RCC 7860 (cell line): ENCODE results near the gene ERP27.
A peak's percentile ranks its signal among the peaks of the same experiment; 100 is the strongest.

Experiments
- DNase-seq: peaks from one replicate; pipeline ENCODE4 v3.0.0-alpha.2; 2015; ENCODE audit warnings: low spot score
- FAIRE-seq: peaks from 2 replicates; lab custom pipeline; 2012; peaks lifted over from hg19 to GRCh38; lab: Jason Lieb, UNC

Gene ERP27

DNA sequence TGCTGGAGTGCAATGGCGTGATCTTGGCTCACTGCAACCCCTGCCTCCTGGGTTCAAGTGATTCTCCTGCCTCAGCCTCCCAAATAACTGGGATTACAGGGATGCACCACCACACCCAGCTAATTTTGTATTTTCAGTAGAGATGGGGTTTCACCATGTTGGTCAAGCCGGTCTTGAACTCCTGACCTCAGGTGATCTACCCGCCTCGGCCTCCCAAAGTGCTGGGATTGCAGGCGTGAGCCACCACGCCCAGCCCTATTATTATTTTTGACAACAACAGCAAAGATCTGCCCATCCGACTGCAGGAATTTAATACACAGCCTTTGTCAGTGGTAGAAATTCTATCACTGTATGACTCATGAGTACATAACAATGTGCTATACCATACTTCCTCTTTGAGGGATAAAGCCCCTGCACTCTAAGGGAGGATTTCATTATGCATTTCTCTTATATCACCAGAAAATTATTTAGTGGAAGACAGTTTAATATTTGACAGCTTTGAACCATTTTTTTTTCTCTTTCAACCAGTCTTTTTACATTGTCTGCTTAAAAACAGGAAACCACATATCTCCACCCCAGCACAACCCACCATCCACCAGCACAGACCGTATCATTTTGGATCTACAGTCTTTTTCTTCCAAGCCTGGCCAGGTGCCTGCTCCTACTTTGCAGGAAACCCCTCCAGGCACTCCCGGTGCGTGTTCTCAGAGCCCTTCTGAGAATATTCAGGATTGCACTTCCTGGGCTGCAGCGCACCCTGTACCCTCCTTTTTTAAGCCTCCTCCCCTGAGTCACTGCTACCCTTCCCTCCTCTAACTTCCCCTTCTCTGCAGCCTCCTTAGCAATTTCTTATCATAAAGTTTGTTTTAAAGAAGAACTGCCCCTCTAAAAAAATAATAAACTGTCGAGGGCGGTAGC lies 22.5 kb upstream of the ERP27 start:
- DNase-seq (peak; percentile 44), FAIRE-seq (no peak)

DNA sequence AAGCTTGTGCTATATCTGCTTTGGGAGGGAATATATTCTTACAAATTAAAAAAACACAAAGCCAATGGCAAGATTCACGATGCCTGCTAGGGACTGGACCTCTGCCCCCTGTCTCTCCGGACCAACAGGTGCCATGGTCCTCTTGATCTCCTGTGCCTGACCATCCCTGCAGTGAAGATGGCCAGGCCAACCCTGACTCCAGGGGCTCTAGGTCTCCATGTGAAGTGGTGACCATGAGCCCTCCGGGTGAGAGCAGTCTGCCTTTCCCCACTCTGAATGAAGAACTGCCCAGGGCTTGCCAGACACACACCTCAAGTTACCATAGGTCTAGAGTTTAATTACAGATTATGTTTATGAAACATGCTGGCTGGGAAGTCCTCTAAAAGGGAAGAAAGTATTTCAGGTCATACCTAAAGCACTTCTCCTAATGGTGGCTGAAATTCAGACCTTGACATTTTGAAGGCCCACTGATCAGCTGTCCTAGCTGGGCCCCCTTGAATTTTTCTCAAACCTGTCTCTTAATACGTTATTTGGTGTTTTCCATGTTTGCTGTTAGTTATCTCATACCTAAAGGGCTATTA lies 21.7 kb upstream of the ERP27 start:
- no peak for FAIRE-seq
- DNase-seq, result no peak

DNA sequence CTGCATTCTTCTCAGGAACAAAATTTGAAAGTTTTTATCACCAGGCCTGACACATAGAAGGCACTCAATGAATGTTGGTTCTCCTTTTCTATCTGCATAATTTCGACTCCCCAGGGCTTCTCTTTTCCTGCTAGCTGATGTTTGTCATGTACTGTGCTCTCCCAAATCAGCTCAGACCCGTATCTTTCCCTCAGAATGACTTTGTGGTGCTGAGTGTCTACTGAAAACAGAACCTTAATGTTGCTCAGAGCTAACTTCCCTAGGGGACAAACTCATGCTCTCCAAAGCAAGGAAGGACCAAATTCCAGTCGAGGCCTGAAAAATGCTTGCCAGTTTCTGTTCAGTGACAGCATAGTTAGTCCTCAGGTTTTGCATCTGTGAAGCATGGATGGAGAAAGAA lies 21.1 kb upstream of the ERP27 start:
- FAIRE-seq (no peak), DNase-seq (no peak)

DNA sequence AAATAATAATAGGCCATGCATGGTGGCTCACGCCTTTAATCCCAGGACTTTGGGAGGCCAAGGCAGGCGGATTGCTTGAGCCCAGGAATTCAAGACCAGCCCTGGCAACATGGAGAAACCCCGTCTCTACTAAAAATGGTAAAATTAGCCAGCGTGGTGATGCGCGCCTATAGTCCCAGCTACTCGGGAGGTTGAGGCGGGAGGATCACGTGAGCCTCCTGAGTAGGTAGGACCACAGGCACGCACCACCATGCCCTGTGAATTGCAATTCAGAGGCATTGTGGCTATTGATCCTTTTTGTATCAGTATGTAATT lies 20.7 kb upstream of the ERP27 start:
- FAIRE-seq (no peak), DNase-seq (no peak)

DNA sequence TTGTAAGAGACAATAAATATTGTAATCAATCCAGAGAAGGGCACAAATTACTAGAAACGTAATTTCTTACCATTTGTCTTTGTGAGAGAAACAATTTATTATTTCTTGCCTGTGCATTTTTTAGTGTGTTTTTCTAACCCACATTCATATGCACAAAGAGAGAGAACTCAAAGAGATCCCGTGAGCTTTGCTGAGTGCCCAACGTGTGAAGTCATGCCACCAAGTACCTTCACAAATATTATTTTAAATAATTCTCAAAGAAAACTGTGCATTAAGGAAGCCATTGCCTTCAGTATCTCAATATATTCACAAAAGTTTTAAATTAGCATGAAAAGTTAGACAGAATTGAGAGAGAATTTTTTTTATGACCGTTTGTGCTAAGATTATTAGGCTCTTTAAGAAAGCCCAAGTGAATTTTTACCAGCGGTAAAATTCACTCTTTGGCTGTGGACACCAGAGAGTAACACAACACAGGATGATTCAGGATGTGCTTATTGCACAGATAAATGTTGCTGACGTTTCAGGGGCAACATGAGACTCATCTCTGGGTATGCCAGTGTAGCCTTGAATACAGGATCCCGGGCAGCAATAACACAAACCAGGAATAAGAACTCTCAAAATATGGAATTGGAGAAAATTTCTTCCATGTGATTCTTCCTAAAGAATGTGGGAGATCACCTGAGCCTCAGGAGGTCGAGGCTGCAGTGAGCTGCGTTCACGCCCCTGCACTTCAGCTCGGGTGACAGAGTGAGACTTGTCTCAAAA lies 20.2 kb upstream of the ERP27 start:
- DNase-seq (no peak), FAIRE-seq (no peak)

DNA sequence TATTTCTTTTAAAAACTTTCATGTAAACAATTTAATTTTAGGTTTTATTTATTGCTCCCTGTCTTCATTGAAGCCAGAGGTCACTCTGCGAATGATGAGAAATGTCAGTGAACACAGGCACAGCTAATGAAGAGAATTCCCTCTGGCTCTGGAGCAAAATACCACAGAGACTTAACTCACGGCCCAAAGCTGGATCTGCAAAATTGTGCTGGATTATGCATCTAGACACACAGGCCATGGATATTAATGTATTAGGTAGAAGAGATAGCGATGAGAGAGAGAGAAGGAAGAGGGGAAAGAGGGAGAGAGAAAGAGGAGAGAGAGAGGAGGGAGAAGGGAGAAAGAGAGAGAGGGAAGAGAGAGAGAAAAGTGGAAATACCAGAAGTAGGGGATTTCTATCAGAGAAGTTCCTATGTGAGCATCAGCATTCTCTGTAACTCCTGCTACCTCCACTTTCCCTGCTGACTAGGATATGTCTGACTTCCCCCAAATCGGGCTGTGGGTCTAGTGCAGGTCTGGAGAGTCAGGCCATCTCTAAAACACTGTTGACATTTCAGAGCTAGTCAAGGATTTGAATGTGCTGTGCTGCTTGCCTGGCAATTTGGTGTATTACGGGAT lies 19.3 kb upstream of the ERP27 start:
- FAIRE-seq (no peak), DNase-seq (no peak)

DNA sequence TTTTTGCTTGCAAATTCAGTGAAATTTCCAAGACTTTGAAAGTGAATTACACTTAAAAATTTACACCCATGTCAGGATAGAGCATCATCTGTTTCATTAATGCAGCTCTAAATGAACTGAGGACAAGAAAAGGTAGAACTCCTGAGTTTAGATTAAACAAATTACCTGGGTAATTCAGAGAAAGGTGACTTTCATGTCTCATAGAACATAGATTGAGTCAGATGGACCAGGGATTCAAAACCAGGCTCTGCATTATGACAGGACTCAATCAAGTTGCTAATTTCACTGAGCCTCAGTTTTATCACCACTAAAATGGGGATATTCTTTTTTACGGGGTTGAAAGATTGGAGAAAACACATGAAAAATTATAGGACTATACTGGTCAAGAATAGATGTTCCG lies 18.6 kb upstream of the ERP27 start:
- no peak for FAIRE-seq
- no peak for DNase-seq

DNA sequence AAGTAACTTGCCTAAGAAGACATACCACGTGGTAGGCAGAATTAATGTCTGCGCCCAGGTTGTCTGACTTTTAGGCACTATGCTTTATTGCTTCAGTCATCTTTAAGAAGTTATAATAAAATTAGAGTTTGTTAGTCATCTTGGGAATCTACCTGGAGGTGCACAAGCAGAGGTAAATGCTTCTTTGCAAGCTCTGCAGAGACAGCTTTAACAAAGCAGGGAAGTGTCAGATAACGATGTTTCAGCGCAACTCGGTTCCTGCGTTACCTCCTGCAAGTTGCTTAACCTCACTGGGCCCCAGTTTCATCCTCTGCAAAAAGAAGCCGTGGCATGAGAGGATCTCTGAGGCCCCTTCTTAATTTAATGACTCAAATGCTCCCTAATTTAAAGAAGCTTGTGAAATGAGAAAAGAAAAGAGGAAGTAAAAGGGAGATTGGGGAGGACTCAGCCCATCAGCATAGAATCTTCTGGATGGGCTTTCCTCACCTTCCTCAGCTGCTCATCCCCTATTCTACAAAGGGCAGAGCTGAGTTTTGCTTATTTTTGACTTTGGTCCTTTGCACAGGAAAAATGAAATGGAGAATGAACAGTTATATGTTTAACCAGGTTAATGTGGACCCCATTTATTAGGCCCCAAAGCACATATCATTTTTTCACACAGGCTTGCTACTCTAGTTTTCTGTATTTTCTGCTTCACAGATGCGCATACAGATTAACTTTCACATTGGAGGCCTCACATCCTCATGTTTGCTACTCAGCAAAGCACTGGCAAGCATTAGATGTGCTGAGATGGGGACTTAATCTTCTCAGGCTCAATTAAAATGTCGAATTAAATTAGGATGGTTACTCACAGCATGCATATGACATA lies 17.9 kb upstream of the ERP27 start:
- FAIRE-seq, result no peak
- DNase-seq, result no peak

DNA sequence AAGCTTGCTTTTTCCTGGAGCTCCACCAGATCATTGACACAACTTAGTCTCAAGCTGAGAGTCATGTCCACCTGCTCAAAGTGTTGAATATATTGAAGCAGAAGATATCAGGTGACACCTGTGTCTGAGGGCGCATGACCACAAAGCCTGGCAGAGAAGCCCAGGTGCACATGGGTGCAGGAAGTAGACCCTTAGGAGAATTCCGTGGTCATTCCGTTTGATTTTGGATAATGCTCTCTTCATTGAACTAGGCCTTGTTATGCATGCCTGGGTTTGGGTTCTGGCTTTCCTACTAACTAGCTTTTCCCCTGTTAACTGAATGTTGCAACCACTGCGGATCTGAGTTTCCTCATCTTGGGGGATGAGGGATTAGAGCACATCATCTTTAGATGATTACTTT lies 15.9 kb upstream of the ERP27 start:
- FAIRE-seq (no peak), DNase-seq (no peak)

DNA sequence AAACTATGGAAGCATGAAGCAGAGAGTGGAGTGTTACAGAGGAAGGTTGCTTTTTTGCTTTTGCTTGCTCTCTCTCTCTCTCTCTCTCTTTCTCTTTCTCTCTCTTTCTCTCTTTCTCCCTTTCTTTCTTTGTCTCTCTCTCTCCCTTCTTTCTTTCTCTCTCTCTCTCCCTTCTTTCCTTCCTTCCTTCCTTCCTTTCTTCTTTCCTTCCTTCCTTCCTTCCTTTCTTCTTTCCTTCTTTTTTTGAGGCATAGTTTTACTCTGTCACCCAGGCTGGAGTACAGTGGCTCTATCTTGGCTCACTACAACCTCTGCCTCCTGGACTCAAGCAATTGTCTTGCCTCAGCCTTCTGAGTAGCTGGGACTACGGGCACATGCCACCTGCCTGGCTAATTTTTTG lies 15.4 kb upstream of the ERP27 start:
- FAIRE-seq (no peak), DNase-seq (no peak)

DNA sequence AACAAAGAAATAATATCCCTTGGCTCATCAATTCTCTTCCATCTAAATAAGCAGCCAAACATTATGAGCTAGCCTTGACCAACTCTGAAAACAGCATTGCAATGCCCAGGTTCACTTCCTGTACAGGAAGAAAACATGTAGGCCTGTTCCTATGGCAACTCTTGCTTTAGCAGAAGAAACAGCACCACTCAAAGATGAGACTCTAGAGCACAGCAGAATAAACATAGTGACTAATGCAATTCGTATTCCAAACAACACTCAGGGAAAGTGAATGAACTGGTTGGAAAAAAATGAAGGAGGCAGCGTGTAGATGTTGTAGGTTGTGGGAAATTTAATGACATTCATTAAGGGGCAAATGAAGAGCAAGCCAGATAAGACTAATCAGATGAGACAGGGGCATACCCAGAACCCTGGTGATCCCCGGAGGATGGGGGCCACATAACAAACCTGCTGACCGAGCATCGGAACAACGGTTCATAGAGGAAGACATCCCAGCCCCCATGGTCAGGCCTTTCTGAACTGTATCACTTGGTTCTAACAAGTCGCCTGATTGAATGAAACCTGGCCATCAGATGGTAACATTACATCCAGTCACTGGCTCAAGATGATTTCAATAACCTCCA lies 14.1 kb upstream of the ERP27 start:
- DNase-seq (peak; percentile 77), FAIRE-seq (no peak)

DNA sequence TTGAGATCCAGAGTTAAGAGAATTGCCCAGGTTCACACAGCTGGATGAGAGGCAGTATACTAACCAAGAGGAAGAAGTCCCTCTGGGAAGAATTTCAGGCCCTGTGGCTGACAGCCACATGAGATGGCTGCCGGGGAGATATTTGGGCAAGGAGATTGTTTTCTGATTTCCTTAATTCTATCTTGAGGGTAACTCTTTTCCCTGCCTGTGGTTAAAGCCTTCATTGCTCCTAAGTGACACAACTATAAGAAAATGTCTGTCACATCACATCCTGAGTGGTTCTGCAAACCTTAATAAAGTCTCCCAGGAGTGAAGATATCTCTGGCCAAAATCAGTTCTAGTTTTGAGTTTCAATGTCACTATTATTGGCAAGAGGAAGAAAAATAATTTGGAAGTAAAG lies 13.5 kb upstream of the ERP27 start:
- no peak for FAIRE-seq
- DNase-seq, result no peak

DNA sequence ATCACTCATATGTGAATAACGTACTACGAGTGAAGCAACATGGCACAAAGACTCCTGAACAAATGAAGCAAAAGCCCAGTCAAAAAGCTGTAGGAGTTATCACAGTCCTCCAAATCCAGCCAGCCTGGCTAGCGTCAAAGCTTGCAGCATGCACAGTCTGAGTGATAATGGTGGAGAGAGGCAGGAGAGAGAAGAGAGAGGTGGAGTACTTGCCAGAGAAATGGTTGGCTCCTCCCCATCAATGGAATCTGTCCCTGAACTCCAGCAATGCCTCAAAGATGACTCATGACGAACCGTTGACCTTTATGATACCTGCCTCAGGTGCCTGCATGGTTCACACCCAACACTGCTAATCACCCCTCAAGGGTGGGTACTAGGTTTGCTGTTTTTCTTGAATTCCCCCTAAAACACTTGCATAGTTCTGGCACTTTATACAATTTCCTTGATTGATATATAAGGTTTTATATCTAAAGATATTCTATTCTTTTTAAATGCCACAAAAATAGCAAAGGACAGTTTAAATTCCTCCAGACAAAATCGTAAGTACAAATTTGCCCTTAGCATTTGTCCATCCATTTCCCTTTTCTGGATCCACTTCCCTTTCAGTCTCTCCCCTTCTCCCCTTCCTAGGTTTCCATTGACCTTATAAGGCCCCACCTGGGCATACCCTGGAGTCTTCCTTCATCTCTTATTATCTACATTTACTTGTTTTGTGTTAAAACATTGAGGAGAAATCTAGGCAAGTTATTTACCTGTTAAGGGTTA lies 12.8 kb upstream of the ERP27 start:
- FAIRE-seq (no peak), DNase-seq (peak; percentile 13)

DNA sequence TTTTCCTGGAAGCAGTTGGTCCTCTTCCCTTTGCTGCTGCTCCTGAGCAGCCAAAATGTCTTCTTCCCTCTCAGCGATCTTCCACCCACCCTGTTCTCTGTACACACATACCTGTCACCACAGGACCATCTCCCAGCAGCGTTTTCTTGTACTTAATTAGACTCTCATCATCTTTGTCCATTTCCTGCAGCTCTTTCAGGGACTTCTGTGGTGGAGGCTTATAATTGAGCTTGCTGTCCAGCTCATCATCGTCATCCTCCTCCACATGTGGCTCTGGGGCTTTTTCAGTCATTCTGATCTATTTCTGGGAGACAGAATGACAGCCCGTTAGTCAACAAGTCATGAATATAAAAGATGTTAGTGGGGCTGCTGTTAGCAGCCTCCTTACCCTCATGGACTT lies 12.1 kb upstream of the ERP27 start:
- FAIRE-seq, result no peak
- DNase-seq, result no peak

DNA sequence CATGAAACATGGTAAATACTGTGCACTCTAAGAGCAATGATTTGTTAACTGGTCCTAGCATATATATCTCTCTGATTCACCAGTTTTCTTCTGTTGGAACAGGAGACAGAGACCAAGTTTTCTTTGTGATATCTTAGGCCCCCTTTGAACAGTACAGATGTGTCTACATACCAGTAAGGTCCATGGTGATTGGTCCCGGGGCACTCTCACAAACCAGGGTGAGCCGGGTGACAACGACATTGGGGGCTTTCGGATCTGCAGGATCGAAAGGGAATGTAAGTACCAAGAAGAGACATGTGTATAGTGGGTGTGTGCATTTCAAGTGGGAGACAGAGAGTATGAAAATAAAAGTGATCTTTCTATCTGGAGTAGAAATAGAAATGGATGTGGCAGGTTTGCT lies 11.3 kb upstream of the ERP27 start:
- FAIRE-seq (no peak), DNase-seq (no peak)

DNA sequence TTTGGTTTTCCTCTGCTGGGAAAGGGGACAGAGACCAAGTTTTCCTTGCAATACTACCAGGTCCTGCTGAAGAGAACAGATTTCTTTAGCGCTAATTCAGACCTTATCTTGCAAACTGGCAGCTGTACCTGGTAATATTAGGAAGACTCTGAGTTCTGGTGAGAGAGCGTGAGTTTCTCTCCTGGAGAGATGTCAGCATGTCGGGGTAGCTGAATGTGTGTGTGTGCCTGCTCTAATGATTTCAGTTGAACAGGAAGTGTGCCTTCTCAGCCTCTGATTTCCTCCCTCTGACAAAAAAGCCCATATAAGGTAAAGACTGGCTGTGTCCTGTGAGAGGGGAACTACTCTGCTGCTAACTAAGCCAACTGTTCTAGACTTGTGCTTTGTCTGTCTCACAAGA lies 10.3 kb upstream of the ERP27 start:
- FAIRE-seq (no peak), DNase-seq (peak; percentile 83)

DNA sequence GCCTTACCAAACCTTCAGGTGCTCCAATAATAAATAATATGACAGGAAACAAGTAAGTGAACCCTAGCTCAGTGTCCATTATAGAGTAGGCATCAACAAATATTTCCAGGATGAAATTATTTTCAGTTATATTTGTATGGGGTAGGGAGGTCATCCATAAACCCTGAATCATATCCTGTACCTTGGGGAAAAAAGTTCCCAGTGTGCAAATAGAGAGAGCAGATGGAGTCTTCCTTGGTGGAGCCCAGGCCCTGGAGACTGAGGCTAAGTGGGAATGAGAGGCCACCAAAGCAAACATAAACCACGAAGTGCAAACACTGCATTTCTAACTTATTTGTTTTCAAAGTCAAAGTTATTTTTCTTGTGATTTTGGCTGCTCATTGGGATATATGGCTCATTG lies 8.5 kb upstream of the ERP27 start:
- no peak for DNase-seq
- no peak for FAIRE-seq

DNA sequence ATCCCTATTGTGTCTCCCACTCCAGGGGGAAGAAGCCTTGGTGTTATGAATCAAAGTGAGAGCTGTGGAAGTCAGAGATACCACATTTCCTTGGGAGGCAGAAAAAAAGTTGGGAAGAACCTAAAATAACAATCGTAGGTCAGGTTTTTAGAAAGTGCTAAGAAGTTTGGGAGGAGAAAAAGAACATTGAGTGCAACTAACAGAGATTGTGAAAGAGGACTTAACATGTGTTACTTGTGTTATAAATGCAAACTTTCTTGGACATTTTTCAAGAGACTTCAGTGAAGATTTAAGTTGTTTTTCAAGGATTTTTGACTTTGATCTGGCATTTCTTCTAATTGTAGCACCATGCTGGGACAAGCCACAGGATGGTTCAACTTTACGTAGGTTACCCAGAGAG lies 7.8 kb upstream of the ERP27 start:
- FAIRE-seq, result no peak
- no peak for DNase-seq

DNA sequence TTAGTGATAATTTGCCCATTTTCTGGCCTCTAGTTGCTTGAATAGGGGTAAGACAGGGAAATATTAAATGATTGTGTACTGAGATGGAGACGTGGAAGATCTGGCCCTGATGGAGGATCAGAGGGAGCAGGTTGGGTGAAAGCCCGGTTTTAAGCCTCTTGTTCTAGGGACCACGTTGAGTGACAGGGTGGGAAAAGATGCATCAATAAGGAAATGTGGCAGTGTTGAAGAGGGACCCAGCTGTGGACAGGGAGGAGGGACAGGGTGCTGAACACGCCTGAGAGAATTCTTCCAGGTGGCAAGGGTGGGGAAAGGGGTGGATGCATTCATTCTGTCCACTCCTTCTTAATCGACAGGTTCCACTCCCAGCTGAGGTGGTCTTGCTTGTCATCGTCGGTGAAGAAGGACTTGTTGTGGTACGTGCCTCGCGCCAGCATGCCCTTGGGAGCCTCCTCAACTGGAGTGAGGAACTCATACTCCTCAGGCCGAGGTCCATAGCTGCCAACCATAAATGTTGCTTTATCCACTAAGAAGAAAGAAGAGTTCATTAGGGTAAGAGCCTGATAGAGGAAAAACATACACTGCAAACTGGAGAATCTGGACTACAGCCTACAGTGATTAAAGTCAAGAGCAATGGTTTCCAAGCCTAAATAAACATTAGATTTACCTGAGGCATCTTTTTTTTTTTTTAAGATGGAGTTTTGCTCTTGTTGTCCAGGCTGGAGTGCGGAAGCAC lies 4.0 kb upstream of the ERP27 start:
- DNase-seq, result no peak
- no peak for FAIRE-seq
